NCI-H1436 treated with DMSO at 0.1 percent for 48 hours (cell line): ENCODE data around the gene RGL3.
"Not testable (repeated sequence)": the region's sequence is repeated elsewhere in the genome, so short reads cannot be mapped to it uniquely, and the experiment has no call there.

Source experiments
- DNase-seq: peaks from one replicate; lab custom pipeline; 2025; lab: John Stamatoyannopoulos, UW

RGL3 gene

GRCh38 chr19:11421371-11422098 lies 2.4 kb upstream of the RGL3 start:
- DNase-seq: no peak

- DNase-seq: no peak
These were observed 1.6 kb upstream of the RGL3 start for GRCh38 chr19:11420429-11421370.

- DNase-seq: no peak
These were observed 993 bp downstream of the RGL3 start for GRCh38 chr19:11418094-11418548.

DNA sequence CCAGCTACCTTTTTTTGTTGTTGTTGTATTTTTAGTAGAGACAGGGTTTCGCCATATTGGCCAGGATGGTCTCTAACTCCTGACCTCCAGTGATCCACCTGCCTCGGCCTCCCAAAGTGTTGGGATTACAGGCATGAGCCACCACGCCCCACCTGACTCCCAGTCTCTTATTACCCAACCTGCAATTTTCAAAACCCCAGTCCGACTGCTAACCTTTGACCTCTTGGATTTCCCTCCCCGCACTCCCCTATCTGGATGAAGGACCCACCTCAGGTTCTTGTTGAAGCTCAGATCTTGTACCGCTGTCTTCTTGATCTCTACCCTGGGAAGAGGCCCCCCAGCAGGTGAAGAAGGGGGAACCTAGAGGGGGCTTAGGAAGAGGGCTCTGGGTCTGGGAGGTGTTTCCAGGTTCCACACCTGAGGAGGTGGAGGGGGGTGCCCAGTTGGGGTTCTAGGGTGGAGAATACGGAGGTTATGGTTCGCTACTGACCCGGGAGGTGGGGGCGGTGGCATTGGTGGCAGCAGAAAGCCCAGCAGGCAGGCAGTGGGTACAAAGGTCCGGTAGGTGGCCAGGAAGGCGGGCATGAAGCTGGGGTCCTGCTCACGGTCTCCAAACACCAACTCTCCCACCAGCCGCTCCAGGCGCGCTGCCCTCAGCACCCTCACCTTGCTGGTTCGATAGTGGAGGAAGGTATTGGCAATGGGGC lies 2.6 kb downstream of the RGL3 start:
- no peak for DNase-seq

GRCh38 chr19:11414544-11414943 lies 4.6 kb downstream of the RGL3 start:
- DNase-seq: peak; percentile 52

- DNase-seq: no peak
These were observed 8.4 kb downstream of the RGL3 start for GRCh38 chr19:11410682-11411081.

DNA sequence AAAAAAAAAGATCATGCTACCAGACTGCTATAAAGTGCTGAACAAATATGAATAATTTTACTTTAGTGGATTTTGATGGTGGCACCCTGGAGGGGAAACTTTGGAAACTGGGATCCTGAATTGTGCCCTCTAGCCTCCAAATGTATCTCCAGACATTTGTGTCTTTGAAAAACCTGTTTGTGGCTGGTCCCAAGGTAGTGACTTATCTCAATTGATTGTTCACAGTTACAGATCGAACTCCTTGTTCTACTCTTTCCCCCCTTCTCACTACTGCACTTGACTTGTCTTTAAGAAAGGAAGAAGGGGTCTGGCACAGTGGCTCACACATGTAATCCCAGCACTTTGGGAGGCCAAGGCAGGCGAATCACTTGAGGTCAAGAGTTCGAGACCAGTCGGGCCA lies 10.5 kb downstream of the RGL3 start:
- DNase-seq: no peak

- not testable (repeated sequence) for DNase-seq
These were observed 12.3 kb downstream of the RGL3 start for GRCh38 chr19:11406703-11407236.

DNA sequence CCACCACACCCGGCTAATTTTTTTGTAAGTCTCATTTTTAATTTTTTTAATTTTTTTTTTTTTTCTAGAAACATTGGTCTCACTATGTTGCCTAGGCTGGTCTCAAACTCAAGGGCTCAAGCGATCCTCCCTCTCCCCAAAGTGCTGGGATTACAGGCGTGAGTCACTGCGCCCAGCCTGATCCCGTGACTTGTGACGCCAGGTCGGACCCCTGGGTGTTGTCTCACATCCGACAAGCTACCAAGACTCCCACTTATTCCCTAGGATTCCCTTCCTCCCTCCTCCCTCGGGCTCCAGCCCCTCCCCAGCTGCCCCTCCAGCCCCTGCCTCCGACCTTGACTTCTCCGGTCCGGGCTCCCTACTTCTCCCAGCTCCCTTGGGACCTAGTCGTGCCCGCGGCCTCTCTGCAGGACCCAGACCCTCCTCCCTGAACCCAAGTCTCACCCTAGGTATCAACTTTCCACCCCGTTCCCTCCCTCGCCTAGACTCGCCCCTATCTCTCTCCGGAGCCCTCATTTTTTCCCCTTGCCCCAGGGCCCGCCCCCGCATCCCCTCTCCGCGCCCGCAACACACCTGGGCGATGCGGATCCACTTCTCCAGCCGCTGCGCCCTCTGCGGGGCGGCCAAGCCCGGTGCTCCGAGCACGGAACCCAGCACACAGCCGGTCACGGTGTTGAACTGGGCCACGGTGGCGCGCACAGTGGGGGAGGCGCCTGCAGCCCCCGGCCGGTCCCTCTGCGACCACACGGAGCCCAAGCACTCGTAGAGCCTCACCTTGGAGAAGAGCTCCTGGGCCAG lies 13.1 kb downstream of the RGL3 start:
- DNase-seq: no peak

GRCh38 chr19:11404588-11405222 lies 14.4 kb downstream of the RGL3 start:
- DNase-seq: no peak

DNA sequence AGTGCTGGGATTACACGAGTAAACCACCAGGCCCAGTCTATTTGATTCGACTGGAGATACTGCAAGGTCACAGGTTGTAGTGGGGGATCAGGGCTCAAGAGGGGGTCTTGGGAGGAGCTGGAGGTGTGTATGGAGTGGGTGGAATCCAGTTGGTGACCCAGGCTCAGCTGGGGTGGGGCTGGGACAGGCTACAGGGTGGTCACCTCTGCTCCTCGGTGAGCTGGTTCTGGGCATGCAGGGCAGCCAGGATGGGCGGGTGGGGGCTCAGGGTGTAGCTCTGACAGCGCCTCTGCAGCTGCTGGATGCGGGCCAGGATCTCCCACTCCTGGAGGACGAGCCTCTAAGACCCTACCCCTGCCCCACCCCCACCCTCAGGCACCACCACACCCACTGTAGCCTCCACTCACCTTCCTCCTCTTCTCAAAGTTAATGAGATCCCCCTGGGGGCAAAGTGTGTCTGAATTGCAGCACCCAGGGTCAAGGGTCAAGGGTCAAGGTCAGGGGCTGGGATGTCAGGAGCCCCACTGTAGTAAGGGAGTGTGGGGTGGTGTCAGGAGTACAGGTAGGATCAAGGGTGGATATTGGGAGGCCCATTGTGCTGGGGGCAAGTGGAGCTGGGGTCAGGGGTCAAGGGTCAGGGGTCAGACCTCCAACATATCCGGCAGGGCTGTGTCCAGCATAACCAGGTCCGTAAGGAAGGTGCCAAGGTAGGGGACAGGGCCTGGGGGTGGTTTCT lies 17.1 kb downstream of the RGL3 start:
- no peak for DNase-seq

DNA sequence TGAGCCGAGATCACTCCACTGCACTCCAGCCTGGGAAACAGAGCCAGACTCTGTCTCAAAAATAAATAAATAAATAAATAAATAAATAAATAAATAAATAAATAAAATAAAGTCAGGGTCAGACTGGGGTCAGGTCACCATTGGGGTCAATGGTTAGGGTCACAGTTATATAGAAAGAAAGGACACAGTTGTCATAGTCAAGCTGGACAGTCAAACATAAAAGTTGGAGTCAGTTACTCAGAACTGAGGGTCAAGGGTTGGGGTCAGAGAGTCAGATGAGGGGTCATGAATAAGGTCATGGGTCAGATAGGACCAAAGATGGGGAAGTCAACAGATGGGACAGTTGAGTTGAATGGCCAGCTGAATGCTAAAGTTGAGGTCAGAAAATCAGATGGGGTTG lies 18.3 kb downstream of the RGL3 start:
- DNase-seq: no peak

DNA sequence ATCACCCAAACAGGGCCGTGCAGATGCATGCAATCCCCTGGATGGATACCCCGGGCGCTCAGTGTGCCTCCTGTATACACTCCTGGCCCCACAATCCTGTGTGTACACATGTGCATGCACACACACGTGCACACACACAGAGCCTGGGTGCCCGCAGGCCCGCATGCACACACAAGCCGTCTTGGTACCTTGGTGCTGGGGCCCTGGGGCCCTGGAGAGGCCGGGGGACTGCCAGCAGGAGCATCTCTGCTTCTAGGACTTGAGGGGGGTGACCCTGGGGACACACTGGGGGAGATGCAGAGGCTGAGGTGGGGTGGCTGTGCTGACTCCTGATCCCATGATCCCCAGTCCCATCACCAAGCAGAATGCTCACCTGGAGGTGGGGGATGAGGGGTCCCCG lies 19.4 kb downstream of the RGL3 start:
- no peak for DNase-seq

DNA sequence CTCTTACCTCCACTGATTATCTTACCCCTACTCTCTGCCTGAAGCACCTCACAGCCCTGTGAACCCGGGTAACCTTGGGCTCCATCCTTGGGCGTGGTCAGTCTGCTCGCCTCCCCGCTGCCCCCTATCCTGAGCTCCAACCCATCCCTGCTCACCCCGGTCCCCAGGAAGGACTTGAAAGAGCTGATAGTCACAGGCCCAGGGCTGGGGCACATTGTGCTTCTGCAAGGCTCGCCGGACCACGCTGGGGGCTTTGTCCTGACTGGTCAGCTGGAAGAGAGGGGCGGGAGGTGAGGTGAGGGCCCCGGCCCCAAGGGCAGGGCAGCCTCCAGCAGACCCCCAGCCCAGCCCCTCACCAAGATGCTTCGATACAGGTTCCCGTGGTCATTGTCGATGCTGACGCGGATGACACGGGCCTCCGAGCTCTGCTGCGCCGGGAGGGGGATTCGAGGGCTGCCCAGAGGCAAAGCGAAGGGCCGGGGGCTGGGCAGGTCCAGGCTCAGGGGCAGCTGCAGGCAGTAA lies 22.0 kb downstream of the RGL3 start:
- DNase-seq: no peak

DNA sequence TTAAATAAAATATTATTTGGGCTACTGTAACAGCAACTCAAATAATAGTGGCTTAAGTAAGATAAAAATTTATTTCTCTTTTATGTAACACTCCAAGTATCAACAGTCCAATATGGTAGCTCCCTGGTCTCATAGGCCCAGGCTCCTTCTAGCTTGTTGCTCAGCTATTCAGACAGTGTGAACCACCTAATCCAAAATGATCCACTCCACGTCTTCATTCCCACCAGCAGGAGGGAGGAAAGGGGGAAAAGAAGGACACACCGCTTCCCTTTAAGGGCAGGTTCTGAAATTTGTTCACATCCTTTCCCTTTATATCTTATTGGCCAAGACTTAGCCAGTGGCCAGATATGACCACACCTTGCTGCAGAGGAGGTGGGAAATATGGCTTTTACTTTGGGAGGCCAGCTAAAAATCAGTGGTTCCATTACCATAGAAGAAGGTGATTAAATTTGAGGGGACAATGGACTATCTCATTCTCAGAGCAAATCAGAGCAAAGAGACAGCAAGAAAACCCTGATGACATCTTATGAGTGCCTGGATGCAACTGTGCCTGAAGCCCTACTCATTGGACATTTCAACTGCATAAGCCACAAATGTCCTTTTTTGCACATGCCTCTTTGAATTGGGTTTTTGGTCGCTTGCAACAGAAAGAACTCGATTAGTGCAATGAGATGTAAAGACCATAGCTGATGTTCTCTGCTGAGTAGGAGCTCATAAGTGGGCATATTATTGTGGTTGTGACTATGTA lies 28.0 kb downstream of the RGL3 start:
- no peak for DNase-seq

DNA sequence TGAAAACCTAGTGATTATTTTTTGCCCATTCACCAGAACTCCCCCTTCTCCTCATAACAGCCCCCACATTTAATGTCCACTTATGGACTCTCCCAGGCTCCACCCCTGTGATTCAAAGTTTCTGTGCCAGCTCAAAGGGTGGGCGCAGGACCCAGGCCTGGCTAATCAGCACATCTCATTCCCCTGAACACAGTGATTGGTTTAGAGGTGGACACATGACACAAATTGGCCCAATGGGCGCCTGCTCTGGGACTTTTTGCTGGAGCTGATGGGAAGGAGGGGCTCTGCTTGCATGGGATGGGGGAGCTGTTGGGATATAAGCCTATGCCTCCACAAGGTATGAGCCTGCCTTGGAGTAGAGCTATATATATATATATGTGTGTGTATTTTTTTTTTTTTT lies 28.8 kb downstream of the RGL3 start:
- DNase-seq: no peak

GRCh38 chr19:11387162-11388034 lies 31.7 kb downstream of the RGL3 start:
- no peak for DNase-seq

GRCh38 chr19:11384778-11385129 lies 34.4 kb downstream of the RGL3 start:
- no peak for DNase-seq
